GM21786 (cell line): ENCODE results near the gene MYRF.

Source experiments
- ATAC-seq: cut with Tn5 transposase; IDR thresholded peaks from one replicate; pipeline ENCODE4 v1.9.1; 2021; ENCODE audit not compliant: unreplicated experiment

Gene MYRF

GRCh38 chr11:61752117-61752924 is at the start of gene MYRF:
Gene MYRF, plus strand, starts transcription at chr11:61752636. Its CDS starts 109 bp downstream, at chr11:61752745.
- ATAC-seq = no peak

GRCh38 chr11:61702701-61703312 is 49.6 kb upstream of the MYRF start:
- ATAC-seq = no peak

GRCh38 chr11:61704838-61705237 is 47.6 kb upstream of the MYRF start:
- ATAC-seq = no peak

- ATAC-seq = no peak
Measured at GRCh38 chr11:61706452-61707400, 45.7 kb upstream of the MYRF start.

- ATAC-seq = no peak
Measured at GRCh38 chr11:61707574-61707973, 44.9 kb upstream of the MYRF start.

- no peak for ATAC-seq
Measured at GRCh38 chr11:61709110-61709509, 43.3 kb upstream of the MYRF start.

GRCh38 chr11:61709572-61709971 is 42.9 kb upstream of the MYRF start:
- ATAC-seq = no peak

GRCh38 chr11:61710019-61710418 is 42.4 kb upstream of the MYRF start:
- ATAC-seq = no peak

- no peak for ATAC-seq
Measured at GRCh38 chr11:61711037-61711436, 41.4 kb upstream of the MYRF start.

GRCh38 chr11:61711498-61711897 is 40.9 kb upstream of the MYRF start:
- no peak for ATAC-seq

GRCh38 chr11:61712314-61712713 is 40.1 kb upstream of the MYRF start:
- ATAC-seq = no peak

- ATAC-seq = no peak
Measured at GRCh38 chr11:61712846-61713245, 39.6 kb upstream of the MYRF start.

- no peak for ATAC-seq
Measured at GRCh38 chr11:61713464-61713863, 39.0 kb upstream of the MYRF start.

- no peak for ATAC-seq
Measured at GRCh38 chr11:61713906-61714305, 38.5 kb upstream of the MYRF start.

GRCh38 chr11:61714316-61714715 is 38.1 kb upstream of the MYRF start:
- no peak for ATAC-seq

GRCh38 chr11:61714916-61715315 is 37.5 kb upstream of the MYRF start:
- ATAC-seq = no peak

GRCh38 chr11:61715867-61716266 is 36.6 kb upstream of the MYRF start:
- no peak for ATAC-seq

- no peak for ATAC-seq
Measured at GRCh38 chr11:61716478-61717285, 35.8 kb upstream of the MYRF start.

GRCh38 chr11:61717286-61718033 is 35.0 kb upstream of the MYRF start:
- ATAC-seq = no peak

GRCh38 chr11:61718046-61718531 is 34.3 kb upstream of the MYRF start:
- no peak for ATAC-seq
